Pons (tissue), 1 donor: Measurements from ENCODE around the gene VN1R2.
"Not testable (repeated sequence)": the region's sequence is repeated elsewhere in the genome, so short reads cannot be mapped to it uniquely, and the experiment has no call there.

Source experiments
- DNase-seq: peaks from one replicate; pipeline ENCODE4 v3.0.0-alpha.2; 2016; ENCODE audit warnings: low spot score

Gene VN1R2, protein sequence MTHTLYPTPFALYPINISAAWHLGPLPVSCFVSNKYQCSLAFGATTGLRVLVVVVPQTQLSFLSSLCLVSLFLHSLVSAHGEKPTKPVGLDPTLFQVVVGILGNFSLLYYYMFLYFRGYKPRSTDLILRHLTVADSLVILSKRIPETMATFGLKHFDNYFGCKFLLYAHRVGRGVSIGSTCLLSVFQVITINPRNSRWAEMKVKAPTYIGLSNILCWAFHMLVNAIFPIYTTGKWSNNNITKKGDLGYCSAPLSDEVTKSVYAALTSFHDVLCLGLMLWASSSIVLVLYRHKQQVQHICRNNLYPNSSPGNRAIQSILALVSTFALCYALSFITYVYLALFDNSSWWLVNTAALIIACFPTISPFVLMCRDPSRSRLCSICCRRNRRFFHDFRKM

DNA sequence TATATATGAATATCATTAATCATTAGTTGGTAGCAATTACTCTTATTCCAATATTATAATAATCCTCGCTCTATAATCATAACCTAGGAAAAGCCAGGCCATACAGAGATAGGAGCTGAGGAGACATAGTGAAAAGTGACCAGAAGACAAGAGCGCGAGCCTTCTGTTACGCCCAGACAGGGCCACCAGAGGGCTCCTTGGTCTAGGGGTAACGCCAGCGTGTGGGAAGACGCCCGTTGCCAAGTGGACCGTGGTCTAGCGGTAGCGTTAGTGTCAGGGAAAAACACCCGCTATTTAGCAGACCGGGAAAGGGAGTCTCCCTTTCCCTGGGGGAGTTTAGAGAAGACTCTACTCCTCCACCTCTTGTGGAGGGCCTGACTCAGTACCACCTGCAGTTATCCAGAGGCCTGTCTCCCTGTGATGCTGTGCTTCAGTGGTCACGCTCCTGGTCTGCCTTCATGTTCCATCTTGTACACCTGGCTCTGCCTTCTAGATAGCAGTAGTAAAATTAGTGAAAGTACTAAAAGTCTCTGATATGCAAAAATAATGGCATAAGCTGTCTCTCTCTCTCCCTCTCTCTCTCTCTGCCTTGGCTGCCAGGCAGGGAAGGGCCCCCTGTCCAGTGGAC is at the start of gene VN1R2:
Gene VN1R2, plus strand, starts transcription at position 578 of the 628 bp plus-strand sequence. CDS start 84 bp downstream, outside the sequence.
- DNase-seq = not testable (repeated sequence)

DNA sequence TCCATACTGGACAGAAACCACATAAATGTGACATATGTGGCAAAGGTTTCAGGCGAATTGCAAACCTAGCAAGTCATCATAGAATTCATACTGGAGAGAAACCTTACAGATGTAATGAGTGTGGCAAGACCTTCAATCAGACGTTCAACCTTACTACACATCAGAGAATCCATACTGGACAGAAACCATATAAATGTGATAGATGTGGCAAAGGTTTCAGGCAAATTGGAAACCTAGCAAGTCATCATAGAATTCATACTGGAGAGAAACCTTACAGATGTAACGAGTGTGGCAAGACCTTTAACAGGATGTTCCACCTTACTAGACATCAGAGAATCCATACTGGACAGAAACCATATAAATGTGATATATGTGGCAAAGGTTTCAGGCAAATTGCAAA is 46.5 kb upstream of the VN1R2 start:
- DNase-seq = not testable (repeated sequence)

- no peak for DNase-seq
These were observed 45.3 kb upstream of the VN1R2 start for GRCh38 chr19:53212703-53213320.

DNA sequence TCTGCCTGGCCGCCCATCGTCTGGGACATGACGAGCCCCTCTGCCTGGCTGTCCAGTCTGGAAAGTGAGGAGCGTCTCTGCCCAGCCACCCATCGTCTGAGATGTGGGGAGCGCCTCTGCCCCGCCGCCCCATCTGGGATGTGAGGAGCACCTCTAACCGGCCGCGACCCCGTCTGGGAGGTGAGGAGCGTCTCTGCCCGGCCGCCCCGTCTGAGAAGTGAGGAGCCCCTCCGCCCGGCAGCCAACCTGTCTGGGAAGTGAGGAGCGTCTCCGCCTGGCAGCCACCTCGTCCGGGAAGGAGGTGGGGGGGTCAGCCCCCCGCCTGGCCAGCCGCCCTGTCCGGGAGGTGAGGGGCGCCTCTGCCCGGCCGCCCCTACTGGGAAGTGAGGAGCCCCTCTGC is 35.4 kb upstream of the VN1R2 start:
- DNase-seq = not testable (repeated sequence)

GRCh38 chr19:53224606-53225005 is 33.5 kb upstream of the VN1R2 start:
- DNase-seq = no peak

- DNase-seq = no peak
These were observed 20.8 kb upstream of the VN1R2 start for GRCh38 chr19:53237114-53237777.

DNA sequence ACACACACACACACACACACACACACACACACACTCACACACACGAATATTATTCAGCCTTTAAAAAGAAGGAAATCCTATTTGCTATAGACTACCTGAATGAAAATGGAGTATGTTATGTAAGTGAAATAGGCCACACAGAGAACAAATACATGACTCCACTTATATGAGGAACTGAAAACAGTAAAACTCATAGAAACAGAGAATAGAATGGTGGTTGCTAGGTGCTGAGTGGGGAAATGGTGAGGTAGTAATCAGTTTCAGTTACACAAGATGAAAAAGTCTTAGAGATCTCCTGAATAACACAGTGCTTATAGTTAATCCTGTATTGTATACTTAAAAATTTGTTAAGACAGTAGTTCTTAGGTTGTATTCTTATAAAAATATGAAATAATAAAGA is 11.6 kb upstream of the VN1R2 start:
- DNase-seq = no peak

GRCh38 chr19:53254411-53255341 is 3.4 kb upstream of the VN1R2 start, which contains the start of gene ZNF677:
Gene ZNF677 (minus strand): TSS chr19:53254873. CDS start chr19:53251550, 3,323 bp downstream.
- DNase-seq = peak; percentile 87

GRCh38 chr19:53267623-53268022 is 9.5 kb downstream of the VN1R2 start, which contains the start of gene VN1R4:
Gene VN1R4 (minus strand): TSS chr19:53267723. CDS start chr19:53267665, 58 bp downstream.
- DNase-seq = not testable (repeated sequence)

GRCh38 chr19:53269861-53270260 is 11.8 kb downstream of the VN1R2 start:
- DNase-seq = not testable (repeated sequence)

- DNase-seq = no peak
These were observed 14.0 kb downstream of the VN1R2 start for GRCh38 chr19:53272044-53272443.

DNA sequence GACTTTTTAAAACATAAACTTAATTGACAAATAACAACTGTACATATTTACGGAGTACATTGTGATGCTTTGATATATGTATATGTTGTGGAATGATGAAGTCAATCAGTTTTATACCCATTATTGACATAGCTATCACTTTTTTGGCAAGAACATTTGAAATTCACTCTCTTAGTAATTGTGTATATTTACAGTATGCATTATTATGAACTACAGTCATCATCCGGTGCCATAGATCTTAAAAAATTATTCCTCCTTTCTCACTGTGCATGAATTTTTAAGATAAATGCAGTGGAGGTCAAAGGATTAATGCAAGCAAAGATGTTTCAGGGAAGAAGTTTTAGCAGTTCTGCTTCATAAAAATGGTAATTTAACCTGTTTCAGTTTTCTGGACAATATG is 17.4 kb downstream of the VN1R2 start:
- no peak for DNase-seq

GRCh38 chr19:53281947-53282346 is 23.9 kb downstream of the VN1R2 start:
- not testable (repeated sequence) for DNase-seq

- no peak for DNase-seq
These were observed 27.0 kb downstream of the VN1R2 start for GRCh38 chr19:53285087-53285486.

DNA sequence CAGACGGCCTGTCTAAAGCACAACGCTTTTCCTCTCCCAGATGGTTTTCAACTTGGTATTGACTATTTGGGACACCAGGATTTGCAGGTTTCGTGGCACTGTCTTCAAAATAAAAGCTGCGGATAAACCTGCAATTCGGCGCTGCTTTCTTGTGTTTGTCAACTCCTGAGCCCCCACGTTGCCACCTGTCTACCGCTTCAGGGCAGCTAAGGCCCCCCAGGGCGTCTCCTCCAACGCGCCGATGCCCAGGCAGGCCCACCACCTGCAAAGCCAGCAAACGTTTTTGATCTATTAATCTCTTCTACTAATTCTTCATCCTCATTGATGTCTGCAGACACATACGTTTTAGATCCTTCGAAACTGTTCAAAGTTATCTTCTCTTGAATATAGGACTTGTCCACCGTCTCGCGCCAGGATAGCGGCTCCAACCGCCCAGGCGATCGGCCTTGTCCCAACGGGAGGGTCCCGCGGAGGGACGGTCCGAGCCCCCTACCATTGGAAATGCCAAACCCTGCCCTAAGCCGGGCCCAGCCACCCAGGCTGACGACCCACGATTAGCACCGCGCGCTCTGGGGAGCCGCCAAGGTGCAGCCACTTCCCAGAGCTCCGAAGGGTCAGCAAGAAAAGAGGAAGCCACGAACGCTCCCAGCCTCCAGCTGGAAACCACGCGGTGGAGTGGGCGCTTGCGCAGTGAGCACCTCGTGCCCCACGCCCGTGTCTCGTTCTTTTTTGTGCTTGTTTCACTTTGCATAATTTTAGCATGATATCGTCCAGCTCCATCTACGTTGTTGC is 32.9 kb downstream of the VN1R2 start:
- DNase-seq = no peak

DNA sequence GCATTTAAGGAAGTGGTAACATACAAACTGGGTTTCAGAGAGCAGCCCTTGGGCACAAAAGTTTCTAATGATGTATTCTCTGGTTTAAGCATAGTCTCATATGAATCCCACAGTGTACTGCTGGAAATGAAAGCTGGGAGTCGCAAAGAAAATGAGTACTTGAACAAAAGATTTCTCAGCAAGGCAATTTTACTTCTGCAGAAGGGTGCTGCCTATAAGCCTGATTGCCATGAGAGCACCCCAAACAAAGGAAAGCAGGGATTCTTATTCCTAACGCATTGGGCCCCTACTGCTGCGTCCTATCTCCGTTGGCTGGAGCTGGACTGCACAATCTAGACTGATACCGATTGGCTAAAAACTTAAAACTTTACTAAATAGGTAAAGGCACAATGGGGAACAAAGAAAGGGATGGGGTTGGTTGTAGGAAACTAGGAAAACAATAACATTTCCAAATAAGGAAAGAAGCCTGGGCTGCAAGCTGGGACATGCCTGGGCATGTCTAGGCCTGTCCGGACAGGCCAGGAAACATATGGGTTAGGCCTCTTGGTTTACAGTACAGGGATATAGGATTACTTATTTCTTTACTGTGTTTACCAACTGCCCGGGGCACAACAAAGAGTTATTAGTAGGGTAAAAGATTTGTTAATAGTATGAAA is 36.8 kb downstream of the VN1R2 start:
- DNase-seq = no peak

- DNase-seq = not testable (repeated sequence)
These were observed 43.2 kb downstream of the VN1R2 start for GRCh38 chr19:53301341-53301740.

DNA sequence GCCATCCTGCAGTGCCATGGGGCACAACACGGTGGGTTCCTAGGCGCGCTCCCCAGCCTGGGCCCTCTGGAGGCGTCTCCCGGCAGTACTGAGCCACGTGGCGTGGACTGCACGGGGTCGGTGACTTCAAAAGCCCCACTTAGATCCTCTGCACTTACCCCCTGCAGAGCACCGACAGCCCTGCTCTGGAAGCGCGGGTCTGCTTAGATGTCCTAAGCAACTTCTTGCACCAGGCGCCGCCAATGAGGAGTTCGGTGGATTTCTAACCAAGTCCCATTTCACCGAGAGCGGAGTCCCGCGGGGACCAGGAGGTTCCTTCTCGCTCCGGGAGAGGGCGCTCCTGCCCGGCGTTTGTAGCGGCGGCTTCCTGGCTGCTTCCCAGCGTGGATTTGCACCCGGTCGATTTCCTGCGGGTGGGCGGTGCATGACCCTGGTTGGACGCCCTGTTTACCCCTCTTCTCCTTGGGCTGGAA is 50.3 kb downstream of the VN1R2 start:
- DNase-seq = peak; percentile 6
